Lower lobe of right lung (tissue), 2 donors: ENCODE results near the gene GTF2F2. TPM values are rescaled to one million over a fixed set of nuclear protein-coding genes. Genes with fewer than 3 reads are reported as not detected.

Source experiments
- ATAC-seq, 2 donors: fragments of 200-7000 bp; cut with Tn5 transposase; one replicate each; pipeline ENCODE4 v1.9.1; 2020 to 2022; ENCODE audit warnings: mild to moderate bottlenecking in 2 of 2, moderate library complexity in 2 of 2
- DNase-seq: peaks from one replicate; pipeline ENCODE4 v3.0.0-alpha.2; 2020
- H3K27ac ChIP-seq: fragments of 200-600 bp; one replicate; pipeline ENCODE4 v1.8.0; 2022
- H3K27me3 ChIP-seq: fragments of 200-600 bp; one replicate; pipeline ENCODE4 v1.8.0; 2022; ENCODE audit warnings: low read depth
- H3K36me3 ChIP-seq: fragments of 200-600 bp; one replicate; pipeline ENCODE4 v1.8.0; 2022; ENCODE audit warnings: mild to moderate bottlenecking
- H3K4me1 ChIP-seq: fragments of 200-600 bp; one replicate; pipeline ENCODE4 v1.8.0; 2022
- H3K4me3 ChIP-seq: fragments of 200-600 bp; one replicate; pipeline ENCODE4 v1.8.0; 2022; ENCODE audit warnings: mild to moderate bottlenecking
- H3K9me3 ChIP-seq: fragments of 200-600 bp; one replicate; pipeline ENCODE4 v1.8.0; 2022
- CTCF ChIP-seq: fragments of 200-600 bp; IDR thresholded peaks from one replicate; pipeline ENCODE4 v1.8.0; 2022; ENCODE audit warnings: antibody characterized with exemption, mild to moderate bottlenecking
- intact Hi-C: fragments of 100-400 bp; cut with DNase I; formaldehyde crosslinking; loops from one replicate; pipeline ENCODE4 v1.11.0; 2022
- total RNA-seq: library from RNA; stranded (reverse); fragmentation: NEBNext Ultra II Directional; extraction: Animal tissue kit (Norgen Biotek cat#: 25700); gene quantifications from one replicate; pipeline ENCODE4 v1.2.1, GENCODE V29; 2021
- donor health status: DM: no; HTN: yes; CAD: no; lungs with severe emphysema.

Gene GTF2F2
- total RNA-seq, 1 donor from 2014 or later = 15.2 TPM

- Histone ChIP-seq H3K36me3 (no peaks in the 10 kb centered on the region), H3K27ac (no peak overlapping the region), H3K4me1 (no peaks in the 10 kb centered on the region), H3K4me3 (no peak overlapping the region), H3K9me3 (no peaks in the 10 kb centered on the region), H3K27me3 (no peaks in the 10 kb centered on the region)
- intact Hi-C loops = no loop called here
- TF ChIP-seq CTCF = no peak
- ATAC-seq = no peak
- no peak for DNase-seq
These were observed 18.2 kb upstream of the GTF2F2 start for GRCh38 chr13:45102136-45102507.

GRCh38 chr13:45103449-45103848 is 16.9 kb upstream of the GTF2F2 start:
- Histone ChIP-seq H3K9me3 (no peaks in the 10 kb centered on the region), H3K36me3 (no peaks in the 10 kb centered on the region), H3K27ac (no peak overlapping the region), H3K4me3 (no peak overlapping the region), H3K27me3 (no peaks in the 10 kb centered on the region), H3K4me1 (no peaks in the 10 kb centered on the region)
- no peak for DNase-seq
- ATAC-seq = no peak
- no peak for TF ChIP-seq CTCF
- intact Hi-C loops = no loop called here

GRCh38 chr13:45104261-45104660 is 16.0 kb upstream of the GTF2F2 start:
- intact Hi-C loops = no loop called here
- no peaks in the 10 kb centered on the region for H3K36me3 ChIP-seq
- no peak for ATAC-seq
- H3K27me3 ChIP-seq = no peaks in the 10 kb centered on the region
- DNase-seq = no peak
- no peak overlapping the region for H3K4me3 ChIP-seq
- H3K4me1 ChIP-seq = no peaks in the 10 kb centered on the region
- TF ChIP-seq CTCF = no peak
- H3K27ac ChIP-seq = no peak overlapping the region
- H3K9me3 ChIP-seq = no peaks in the 10 kb centered on the region

GRCh38 chr13:45105895-45106294 is 14.4 kb upstream of the GTF2F2 start:
- DNase-seq (no peak), ATAC-seq (no peak)
- H3K36me3 ChIP-seq = no peaks in the 10 kb centered on the region
- H3K27ac ChIP-seq = no peak overlapping the region
- H3K27me3 ChIP-seq = no peaks in the 10 kb centered on the region
- H3K4me1 ChIP-seq = no peaks in the 10 kb centered on the region
- no peaks in the 10 kb centered on the region for H3K9me3 ChIP-seq
- no peak overlapping the region for H3K4me3 ChIP-seq
- no peak for TF ChIP-seq CTCF
- intact Hi-C loops = no loop called here

- H3K27me3 ChIP-seq = no peaks in the 10 kb centered on the region
- ATAC-seq (no peak), DNase-seq (no peak)
- H3K27ac ChIP-seq = no peak overlapping the region
- TF ChIP-seq CTCF = no peak
- no peak overlapping the region for H3K4me3 ChIP-seq
- intact Hi-C loops = no loop called here
- no peaks in the 10 kb centered on the region for H3K4me1 ChIP-seq
- no peaks in the 10 kb centered on the region for H3K9me3 ChIP-seq
- H3K36me3 ChIP-seq = no peaks in the 10 kb centered on the region
These were observed 12.8 kb upstream of the GTF2F2 start for GRCh38 chr13:45107539-45107938.

GRCh38 chr13:45108716-45109101 is 11.6 kb upstream of the GTF2F2 start:
- TF ChIP-seq CTCF = no peak
- Histone ChIP-seq H3K4me1 (no peaks in the 10 kb centered on the region), H3K36me3 (no peaks in the 10 kb centered on the region), H3K27ac (no peak overlapping the region), H3K9me3 (no peaks in the 10 kb centered on the region), H3K27me3 (no peaks in the 10 kb centered on the region), H3K4me3 (no peak overlapping the region)
- intact Hi-C loops = no loop called here
- ATAC-seq (no peak), DNase-seq (peak; percentile 50)
